A549 (cell line): Measurements from ENCODE around the gene ANKRD62. TPM values are rescaled to one million over a fixed set of nuclear protein-coding genes. Genes with fewer than 3 reads are reported as not detected.

ENCODE experiments used
- ATAC-seq, 2 experiments: fragments of 200-7000 bp in 1 of 2; fragments of >200 bp in 1 of 2; cut with Nextera tagmentation in 1 of 2; cut with Tn5 transposase in 1 of 2; 3 replicates each; pipeline versions ENCODE4 v1.8.0 to v1.9.1; 2018 to 2020; ENCODE audit warnings: mild to moderate bottlenecking in 1 of 2, moderate library complexity in 1 of 2
- CTCF ChIA-PET: fragments of 300-600 bp; sonication (Branson Sonifier 250); formaldehyde crosslinking; extraction: SDS; loops from one replicate; lab custom pipeline; 2021; ENCODE audit warnings: antibody characterized with exemption, inconsistent platforms; lab: Yijun Ruan, JAX
- POLR2A ChIA-PET: fragments of 350-600 bp; formaldehyde crosslinking; extraction: SDS; loops from one replicate; lab custom pipeline; 2021; ENCODE audit warnings: antibody characterized with exemption, inconsistent platforms; lab: Yijun Ruan, JAX
- DNase-seq, 2 experiments: peaks; one replicate each; pipeline versions ENCODE4 v3.0.0 to v3.0.0-alpha.2; 2011 to 2016; ENCODE audit warnings: low read depth in 1 of 2, low spot score in 1 of 2
- FAIRE-seq: peaks from 2 replicates; lab custom pipeline; 2011; peaks lifted over from hg19 to GRCh38; lab: Jason Lieb, UNC
- H3K27ac ChIP-seq, 2 experiments: fragments of >200 bp; sonication (Bioruptor Twin); formaldehyde crosslinking; 3 replicates each; pipeline ENCODE4 v1.5.1; 2016 to 2017
- H3K4me1 ChIP-seq: fragments of >200 bp; sonication (Bioruptor Twin); formaldehyde crosslinking; 3 replicates; pipeline ENCODE4 v1.6.1; 2016
- H3K4me2 ChIP-seq: fragments of >200 bp; sonication (Bioruptor Twin); formaldehyde crosslinking; 3 replicates; pipeline ENCODE4 v1.6.1; 2016
- H3K4me3 ChIP-seq: fragments of >200 bp; sonication (Bioruptor Twin); formaldehyde crosslinking; 3 replicates; pipeline ENCODE4 v1.5.1; 2016
- H3K9me3 ChIP-seq: fragments of >200 bp; sonication (Bioruptor Twin); formaldehyde crosslinking; 3 replicates; pipeline ENCODE4 v1.6.1; 2016
- BCL3 ChIP-seq: fragments of >200 bp; sonication (Bioruptor Twin); formaldehyde crosslinking; IDR thresholded peaks from 3 replicates; pipeline ENCODE4 v1.6.1; 2016
- CEBPB ChIP-seq, 2 experiments: fragments of >200 bp in 1 of 2; sonication (Bioruptor Twin) in 1 of 2; formaldehyde crosslinking in 1 of 2; IDR thresholded peaks; 2 replicates each; pipeline ENCODE4 v1.6.1; 2012 to 2016
- E2F6 ChIP-seq: IDR thresholded peaks from 2 replicates; pipeline ENCODE4 v1.6.1; 2012; ENCODE audit warnings: low read depth, borderline replicate concordance
- EHF ChIP-seq: fragments of 250-450 bp; sonication (Bioruptor Pico); IDR thresholded peaks from 2 replicates; pipeline ENCODE4 v1.5.0; 2020; ENCODE audit warnings: mild to moderate bottlenecking
- GATA3 ChIP-seq: IDR thresholded peaks from 2 replicates; pipeline ENCODE4 v1.6.1; 2012; ENCODE audit warnings: borderline replicate concordance
- HES2 ChIP-seq: fragments of >200 bp; sonication (Bioruptor Twin); formaldehyde crosslinking; IDR thresholded peaks from 2 replicates; pipeline ENCODE4 v1.6.1; 2016
- HMGXB4 ChIP-seq: fragments of 250-450 bp; sonication (Bioruptor Pico); IDR thresholded peaks from 2 replicates; pipeline ENCODE4 v1.5.0; 2021; ENCODE audit warnings: mild to moderate bottlenecking, moderate library complexity, borderline replicate concordance
- JUN ChIP-seq, 2 experiments: fragments of >200 bp; sonication (Bioruptor Twin); formaldehyde crosslinking; IDR thresholded peaks; 2 replicates in 1 of 2; 3 replicates in 1 of 2; pipeline ENCODE4 v1.6.1; 2016 to 2017
- KDM5A ChIP-seq: fragments of 200-600 bp; sonication (generic); IDR thresholded peaks from 2 replicates; pipeline ENCODE4 v1.6.1; 2016; ENCODE audit warnings: antibody characterized with exemption, mild to moderate bottlenecking
- MAX ChIP-seq: IDR thresholded peaks from 2 replicates; pipeline ENCODE4 v1.6.1; 2012
- MAZ ChIP-seq: fragments of 150-350 bp; IDR thresholded peaks from 2 replicates; pipeline ENCODE4 v1.6.1; 2014; ENCODE audit warnings: antibody characterized with exemption, low read depth, low read length, borderline replicate concordance
- NR3C1 ChIP-seq: fragments of >200 bp; sonication (Bioruptor Twin); formaldehyde crosslinking; IDR thresholded peaks from 3 replicates; pipeline ENCODE4 v1.6.1; 2017
- POLR2A ChIP-seq: IDR thresholded peaks from 2 replicates; pipeline ENCODE4 v1.6.1; 2012; ENCODE audit warnings: mild to moderate bottlenecking, low read length
- POLR2AphosphoS2 ChIP-seq: conservative IDR thresholded peaks from 2 replicates; pipeline ENCODE4 v1.6.1; 2012; ENCODE audit warnings: low read length, improper control_type of control experiment, inconsistent platforms
- RCOR1 ChIP-seq: fragments of 150-350 bp; IDR thresholded peaks from 2 replicates; pipeline ENCODE4 v1.6.1; 2014; ENCODE audit warnings: antibody characterized with exemption, low read length, low read depth
- RNF2 ChIP-seq: fragments of 200-600 bp; sonication (generic); IDR thresholded peaks from 2 replicates; pipeline ENCODE4 v1.6.1; 2016; ENCODE audit warnings: low read depth, mild to moderate bottlenecking, antibody characterized with exemption, moderate library complexity, borderline replicate concordance
- SREBF2 ChIP-seq: fragments of 450-650 bp; IDR thresholded peaks from 2 replicates; pipeline ENCODE4 v1.6.1; 2014; ENCODE audit warnings: mild to moderate bottlenecking, moderate library complexity
- ZNF302 ChIP-seq: fragments of 250-450 bp; sonication (Bioruptor Pico); IDR thresholded peaks from 2 replicates; pipeline ENCODE4 v1.9.0; 2021; ENCODE audit warnings: inconsistent platforms, mild to moderate bottlenecking, moderate library complexity
- WGBS: methylation state at CpG from one replicate; pipeline ENCODE4 v1.1.6; 2017; ENCODE audit errors: missing lambda C conversion rate; 5-methylcytosine and 5-hydroxymethylcytosine counted together
- polyA plus RNA-seq, 4 experiments: library from polyadenylated mRNA; depleted of rRNA in 3 of 4; stranded (reverse); fragments of >200 nt; fragmentation: RNase III in 1 of 4; extraction: RNeasy Plus Mini Kit Qiagen cat#74134 plus additional on column Dnase treatment in 1 of 4; gene quantifications; 2 replicates in 3 of 4; 3 replicates in 1 of 4; pipeline ENCODE4 v1.2.3, GENCODE V29; 2011 to 2017

The ANKRD62 gene
- polyA plus RNA-seq, 2 of the 4 experiments (the other 2 are of a cell fraction), result not detected

- no peak for TF ChIP-seq HES2
- no peak for TF ChIP-seq SREBF2
- no peak for TF ChIP-seq RCOR1
- no peak for TF ChIP-seq JUN (IDR thresholded peaks at IDR 0.05)
- no peak for FAIRE-seq
- no peak overlapping the region for H3K4me3 ChIP-seq
- H3K4me1 ChIP-seq, result no peaks in the 10 kb centered on the region
- 67% methylated on average over 11 of the region's 20 CpGs for WGBS
- no peaks in the 10 kb centered on the region for H3K9me3 ChIP-seq
- H3K27ac ChIP-seq, result 0 out of 6 replicates have a peak overlapping the region, but pooled peaks of 1 of the 2 experiments have one; percentile 11
- POLR2A ChIA-PET, result no interaction called here
- peak in 1 of 2 experiments; percentile 23; a peak in 2 of 6 replicates for ATAC-seq
- no peak for DNase-seq
- CTCF ChIA-PET, result interaction anchor here (1.6 to 3.2 kb wide), 3 partner anchors 9 to 110 kb away, joined by 4 to 16 read pairs (median 9); no protein-coding TSS in a partner anchor
- no peak overlapping the region for H3K4me2 ChIP-seq
Observed at GRCh38 chr18:12048010-12048826, 45.4 kb upstream of the ANKRD62 start.

GRCh38 chr18:12048827-12049175, 44.8 kb upstream of the ANKRD62 start:
- ChIA-PET CTCF (interaction anchor here (1.6 to 3.2 kb wide), 3 partner anchors 10 to 110 kb away, joined by 4 to 16 read pairs (median 9); no protein-coding TSS in a partner anchor), POLR2A (no interaction called here)
- Histone ChIP-seq H3K4me1 (no peaks in the 10 kb centered on the region), H3K9me3 (no peaks in the 10 kb centered on the region), H3K4me2 (no peak overlapping the region), H3K4me3 (no peak overlapping the region), H3K27ac (0 out of 6 replicates have a peak overlapping the region, but pooled peaks of 1 of the 2 experiments have one; percentile 11)
- no peak for ATAC-seq
- TF ChIP-seq POLR2A, result no peak
- TF ChIP-seq NR3C1, result no peak
- no peak for TF ChIP-seq E2F6
- TF ChIP-seq MAX, result no peak
- no peak for TF ChIP-seq KDM5A
- no peak for TF ChIP-seq SREBF2
- no peak for TF ChIP-seq ZNF302 (CRISPR knock-in tag)
- no peak for TF ChIP-seq EHF (CRISPR knock-in tag)
- TF ChIP-seq MAZ, result no peak
- TF ChIP-seq POLR2AphosphoS2, result no peak
- TF ChIP-seq CEBPB (IDR thresholded peaks at IDR 0.05), result no peak
- TF ChIP-seq RNF2, result no peak
- DNase-seq, result no peak
- WGBS, result 26% methylated on average over 2 of the region's 2 CpGs
- no peak for FAIRE-seq

- Histone ChIP-seq H3K9me3 (no peaks in the 10 kb centered on the region), H3K4me2 (no peak overlapping the region), H3K27ac (no peak overlapping the region), H3K4me1 (no peaks in the 10 kb centered on the region), H3K4me3 (no peak overlapping the region)
- ChIA-PET POLR2A (no interaction called here), CTCF (interaction anchor here (0.8 to 3.2 kb wide), 5 partner anchors 10 to 186 kb away, joined by 3 to 16 read pairs (median 4); no protein-coding TSS in a partner anchor)
- ATAC-seq (no peak), FAIRE-seq (no peak), DNase-seq (no peak)
- WGBS, result 86% methylated on average over 6 of the region's 9 CpGs
- TF ChIP-seq GATA3, result no peak
- TF ChIP-seq JUN (IDR thresholded peaks at IDR 0.05), result no peak
- no peak for TF ChIP-seq HMGXB4 (CRISPR knock-in tag)
- TF ChIP-seq ZNF302 (CRISPR knock-in tag), result no peak
- TF ChIP-seq BCL3, result no peak
Observed at GRCh38 chr18:12049978-12050811, 43.4 kb upstream of the ANKRD62 start.
